ENCODE measurements around the gene TP53. TPM values are rescaled to one million over a fixed set of nuclear protein-coding genes. Genes with fewer than 3 reads are reported as not detected.

Gene TP53
- polyA plus RNA-seq, 3 donors, result 16.2 to 35.1 (median 25.8) TPM

DNA sequence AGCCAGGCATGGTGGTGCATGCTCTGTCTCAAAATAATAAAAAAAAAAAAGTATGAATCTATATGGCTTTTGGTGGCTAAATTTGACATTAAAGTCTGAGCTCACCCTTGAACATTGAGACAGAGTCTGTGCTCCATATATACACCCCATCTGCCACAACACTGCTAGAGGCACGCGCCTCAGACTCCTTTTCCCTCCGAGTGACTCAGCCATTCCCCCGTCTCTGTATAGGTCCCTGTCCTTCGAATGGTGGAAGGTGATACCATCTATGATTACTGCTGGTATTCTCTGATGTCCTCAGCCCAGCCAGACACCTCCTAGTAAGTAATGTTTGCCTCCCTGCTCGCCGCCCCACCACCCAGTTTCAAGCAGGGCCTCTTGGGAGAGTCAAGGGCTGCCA is 13.2 kb upstream of the TP53 start:
- no peak overlapping the region for H3K9ac ChIP-seq (ENCODE audit: insufficient read depth, low read length, poor library complexity, severe bottlenecking)
- no peak overlapping the region for H3K27ac Mint-ChIP-seq

DNA sequence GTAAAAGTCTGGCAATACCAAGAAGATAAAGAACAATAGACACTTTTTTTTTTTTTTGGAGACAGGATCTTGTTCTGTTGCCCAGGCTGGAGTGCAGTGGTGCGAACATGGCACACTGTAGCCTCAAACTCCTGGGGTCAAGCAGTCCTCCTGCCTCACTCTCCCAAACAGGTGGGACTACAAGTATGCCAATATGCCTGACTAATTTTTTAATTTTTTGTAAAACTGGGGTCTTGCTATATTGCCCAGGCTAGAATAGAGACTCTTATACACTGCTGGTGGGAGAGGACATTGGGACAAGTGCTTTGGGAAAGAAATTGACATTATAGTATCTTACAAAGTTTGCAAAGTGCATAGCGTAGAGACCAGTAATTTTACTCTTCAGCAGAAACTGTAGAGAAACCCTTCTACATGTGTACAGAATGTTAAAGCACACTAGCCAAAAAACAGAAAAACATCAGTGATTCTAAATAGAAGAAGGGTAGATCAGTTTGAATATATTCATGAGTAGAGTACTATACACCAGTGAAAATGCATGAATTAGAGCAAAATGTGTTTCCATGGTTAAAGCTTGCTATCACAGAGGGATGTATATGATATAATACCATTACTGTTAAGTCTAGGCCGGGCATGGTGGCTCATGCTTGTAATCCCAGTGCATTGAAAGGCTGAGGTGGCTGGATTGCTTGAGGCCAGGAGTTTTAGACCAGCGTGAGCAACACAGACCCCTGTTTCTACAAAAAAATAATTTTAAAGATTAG is 10.7 kb upstream of the TP53 start:
- H3K4me3 ChIP-seq (replicated peaks in 1 of 3; ENCODE audit: low read depth in 2 of 3, low read length in 3 of 3), result no peak overlapping the region
- H3K27me3 ChIP-seq (ENCODE audit: control insufficient read depth in 2 of 2, insufficient read depth in 2 of 2, low read length in 2 of 2), result no peaks in the 10 kb centered on the region
- no peaks in the 10 kb centered on the region for H4K20me1 ChIP-seq (ENCODE audit: insufficient read depth, low read length)
- no peak overlapping the region for H3K4me2 ChIP-seq (replicated peaks; ENCODE audit: extremely low read depth, low read length, poor library complexity, severe bottlenecking)
- H3K9ac ChIP-seq (ENCODE audit: insufficient read depth, low read length, poor library complexity, severe bottlenecking), result no peak overlapping the region
- H3K27me3 Mint-ChIP-seq (ENCODE audit: low read depth in 3 of 3), result peaks cover 0 to 4% (median 2%) of the 10 kb centered on the region in 3 donors
- intact Hi-C loops (cut with micrococcal nuclease), result no loop called here
- no peak overlapping the region for H2AFZ ChIP-seq (ENCODE audit: insufficient read depth, low read depth, low read length, poor library complexity, severe bottlenecking)
- DNase-seq, result no peak
- H3K27ac ChIP-seq (ENCODE audit: low read depth in 1 of 2, low read length in 2 of 2), result no peak overlapping the region
- H3K27ac Mint-ChIP-seq, result no peak overlapping the region
- H3K9me3 Mint-ChIP-seq, result no peaks in the 10 kb centered on the region
- H3K4me3 Mint-ChIP-seq, result no peak overlapping the region
- no peaks in the 10 kb centered on the region for H3K9me3 ChIP-seq (replicated peaks in 1 of 2; ENCODE audit: control insufficient read depth in 1 of 2, insufficient read depth in 1 of 2, low read length in 2 of 2)
- no peaks in the 10 kb centered on the region for H3K4me1 Mint-ChIP-seq
- peaks cover 14 to 38% of the 10 kb centered on the region in 2 donors for H3K36me3 ChIP-seq (replicated peaks in 1 of 2; ENCODE audit: control insufficient read depth in 1 of 2, insufficient read depth in 2 of 2, low read length in 2 of 2)
- no CpG with 5 or more reads among the region's 4 CpGs for WGBS (ENCODE audit: insufficient coverage)
- H3K4me1 ChIP-seq (ENCODE audit: control insufficient read depth in 1 of 2, insufficient read depth in 2 of 2, low read length in 2 of 2), result no peaks in the 10 kb centered on the region
- H3K79me2 ChIP-seq (ENCODE audit: insufficient read depth, low read length), result no peaks in the 10 kb centered on the region
- H3K36me3 Mint-ChIP-seq, result peaks cover 46 to 64% of the 10 kb centered on the region in 2 donors
- TF ChIP-seq, protein P1, sequence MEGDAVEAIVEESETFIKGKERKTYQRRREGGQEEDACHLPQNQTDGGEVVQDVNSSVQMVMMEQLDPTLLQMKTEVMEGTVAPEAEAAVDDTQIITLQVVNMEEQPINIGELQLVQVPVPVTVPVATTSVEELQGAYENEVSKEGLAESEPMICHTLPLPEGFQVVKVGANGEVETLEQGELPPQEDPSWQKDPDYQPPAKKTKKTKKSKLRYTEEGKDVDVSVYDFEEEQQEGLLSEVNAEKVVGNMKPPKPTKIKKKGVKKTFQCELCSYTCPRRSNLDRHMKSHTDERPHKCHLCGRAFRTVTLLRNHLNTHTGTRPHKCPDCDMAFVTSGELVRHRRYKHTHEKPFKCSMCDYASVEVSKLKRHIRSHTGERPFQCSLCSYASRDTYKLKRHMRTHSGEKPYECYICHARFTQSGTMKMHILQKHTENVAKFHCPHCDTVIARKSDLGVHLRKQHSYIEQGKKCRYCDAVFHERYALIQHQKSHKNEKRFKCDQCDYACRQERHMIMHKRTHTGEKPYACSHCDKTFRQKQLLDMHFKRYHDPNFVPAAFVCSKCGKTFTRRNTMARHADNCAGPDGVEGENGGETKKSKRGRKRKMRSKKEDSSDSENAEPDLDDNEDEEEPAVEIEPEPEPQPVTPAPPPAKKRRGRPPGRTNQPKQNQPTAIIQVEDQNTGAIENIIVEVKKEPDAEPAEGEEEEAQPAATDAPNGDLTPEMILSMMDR (IDR thresholded peaks at IDR 0.05), result no peak

More for the DNA sequence above, 13.2 kb upstream of the TP53 start:
- Mint-ChIP-seq H3K36me3 (peaks cover 52 to 65% of the 10 kb centered on the region in 2 donors), H3K27me3 (ENCODE audit: low read depth in 3 of 3) (peaks cover 20 to 27% (median 22%) of the 10 kb centered on the region in 3 donors), H3K4me3 (no peak overlapping the region), H3K9me3 (peaks cover 0 to 7% (median under 1%) of the 10 kb centered on the region in 7 donors), H3K4me1 (peaks cover 6% of the 10 kb centered on the region)
- H3K4me1 ChIP-seq (ENCODE audit: control insufficient read depth in 1 of 2, insufficient read depth in 2 of 2, low read length in 2 of 2), result peaks cover 0 to 9% of the 10 kb centered on the region in 2 donors
- peaks cover 0 to 8% of the 10 kb centered on the region in 2 donors for H3K9me3 ChIP-seq (replicated peaks in 1 of 2; ENCODE audit: control insufficient read depth in 1 of 2, insufficient read depth in 1 of 2, low read length in 2 of 2)
- TF ChIP-seq, protein P1 (IDR thresholded peaks at IDR 0.05), result no peak
- no peak overlapping the region for H2AFZ ChIP-seq (ENCODE audit: insufficient read depth, low read depth, low read length, poor library complexity, severe bottlenecking)
- no peak overlapping the region for H3K27ac ChIP-seq (ENCODE audit: low read depth in 1 of 2, low read length in 2 of 2)
- WGBS (ENCODE audit: insufficient coverage), result 100% methylated on average over 2 of the region's 7 CpGs
- H3K4me3 ChIP-seq (replicated peaks in 1 of 3; ENCODE audit: low read depth in 2 of 3, low read length in 3 of 3), result no peak overlapping the region
- H3K27me3 ChIP-seq (ENCODE audit: control insufficient read depth in 2 of 2, insufficient read depth in 2 of 2, low read length in 2 of 2), result peaks cover 12 to 19% of the 10 kb centered on the region in 2 donors
- no peak overlapping the region for H3K4me2 ChIP-seq (replicated peaks; ENCODE audit: extremely low read depth, low read length, poor library complexity, severe bottlenecking)
- no peaks in the 10 kb centered on the region for H3K79me2 ChIP-seq (ENCODE audit: insufficient read depth, low read length)
- no peaks in the 10 kb centered on the region for H4K20me1 ChIP-seq (ENCODE audit: insufficient read depth, low read length)
- DNase-seq, result no peak
- peaks cover 14 to 35% of the 10 kb centered on the region in 2 donors for H3K36me3 ChIP-seq (replicated peaks in 1 of 2; ENCODE audit: control insufficient read depth in 1 of 2, insufficient read depth in 2 of 2, low read length in 2 of 2)
- intact Hi-C loops (cut with micrococcal nuclease), result no loop called here

Measured in CD14-positive monocyte (primary cell).